ENCODE data around the gene R3HDM2. TPM values are rescaled to one million over a fixed set of nuclear protein-coding genes. Genes with fewer than 3 reads are reported as not detected.

R3HDM2 gene
- total RNA-seq, 1 donor from 2014 or later = 19.2 TPM

DNA sequence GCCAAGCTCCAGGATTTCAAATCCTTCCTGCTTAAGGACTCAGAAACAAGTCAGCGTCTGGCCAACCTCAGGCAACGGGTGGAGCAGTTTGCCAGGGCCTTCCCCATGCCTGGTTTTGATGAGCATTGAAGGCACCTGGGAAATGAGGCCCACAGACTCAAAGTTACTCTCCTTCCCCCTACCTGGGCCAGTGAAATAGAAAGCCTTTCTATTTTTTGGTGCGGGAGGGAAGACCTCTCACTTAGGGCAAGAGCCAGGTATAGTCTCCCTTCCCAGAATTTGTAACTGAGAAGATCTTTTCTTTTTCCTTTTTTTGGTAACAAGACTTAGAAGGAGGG, 196.6 kb downstream of the R3HDM2 start:
- Mint-ChIP-seq H3K27ac (ENCODE audit: unreplicated experiment) (peak overlapping the region; percentile 77), H3K27me3 (ENCODE audit: low read depth, unreplicated experiment) (peaks cover 6% of the 10 kb centered on the region), H3K4me3 (ENCODE audit: unreplicated experiment) (peak overlapping the region; percentile 77), H3K4me1 (ENCODE audit: low read depth, unreplicated experiment) (peaks cover 45% of the 10 kb centered on the region), H3K9me3 (ENCODE audit: unreplicated experiment) (no peaks in the 10 kb centered on the region), H3K36me3 (ENCODE audit: low read depth, unreplicated experiment) (peaks cover 38% of the 10 kb centered on the region)
- Histone ChIP-seq H4K20me1 (ENCODE audit: insufficient read depth, low read length) (peaks cover 68% of the 10 kb centered on the region), H3K79me2 (ENCODE audit: insufficient read depth, low read length) (peaks cover 38% of the 10 kb centered on the region), H3K9ac (ENCODE audit: low read length) (peak overlapping the region; percentile 10), H2AFZ (ENCODE audit: low read depth, low read length) (no peak overlapping the region), H3K9me3 (ENCODE audit: insufficient read depth, low read depth, low read length) (no peaks in the 10 kb centered on the region), H3K4me3 (ENCODE audit: insufficient read depth, low read depth, low read length) (no peak overlapping the region), H3K27ac (ENCODE audit: low read depth, low read length) (no peak overlapping the region), H3K36me3 (ENCODE audit: insufficient read depth, low read length) (peaks cover 23% of the 10 kb centered on the region), H3K4me2 (ENCODE audit: low read length) (no peak overlapping the region), H3K4me1 (ENCODE audit: insufficient read depth, low read length) (peaks cover 26% of the 10 kb centered on the region), H3K27me3 (ENCODE audit: insufficient read depth, low read length) (peaks cover 11% of the 10 kb centered on the region)
- DNase-seq (ENCODE audit: low read depth) (no peak), FAIRE-seq (no peak)
- no peak for TF ChIP-seq EZH2 (IDR thresholded peaks at IDR 0.05; ENCODE audit: insufficient read depth, low read length)

DNA sequence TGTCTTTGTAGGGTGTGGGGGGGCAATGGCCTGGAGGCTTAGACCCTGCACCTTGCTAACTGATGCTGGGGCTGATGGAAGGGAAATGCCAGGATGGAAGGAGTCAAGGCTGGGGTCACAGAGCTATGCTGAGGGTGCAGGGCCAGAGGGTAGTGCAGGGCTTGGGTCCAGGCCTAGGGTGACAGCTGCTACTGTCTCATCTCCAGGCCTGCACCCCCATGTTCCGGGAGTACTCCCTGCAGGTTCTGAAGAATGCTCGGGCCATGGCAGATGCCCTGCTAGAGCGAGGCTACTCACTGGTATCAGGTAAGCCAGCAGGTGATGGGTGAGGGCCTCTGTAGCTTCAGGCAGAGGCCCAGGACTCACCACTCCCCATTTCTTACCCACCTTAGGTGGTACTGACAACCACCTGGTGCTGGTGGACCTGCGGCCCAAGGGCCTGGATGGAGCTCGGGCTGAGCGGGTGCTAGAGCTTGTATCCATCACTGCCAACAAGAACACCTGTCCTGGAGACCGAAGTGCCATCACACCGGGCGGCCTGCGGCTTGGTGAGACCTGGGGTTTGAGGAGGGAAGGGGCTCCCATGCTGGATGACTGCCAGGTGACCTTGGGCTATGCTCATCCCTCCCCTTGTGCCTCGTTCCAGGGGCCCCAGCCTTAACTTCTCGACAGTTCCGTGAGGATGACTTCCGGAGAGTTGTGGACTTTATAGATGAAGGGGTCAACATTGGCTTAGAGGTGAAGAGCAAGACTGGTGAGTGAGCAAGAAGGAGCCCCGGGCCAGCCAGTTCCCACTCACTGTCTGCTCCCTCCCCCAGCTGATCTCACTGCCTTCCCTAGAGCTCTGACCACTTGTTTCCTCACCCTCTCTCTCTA, 197.2 kb downstream of the R3HDM2 start:
- no peak for FAIRE-seq
- no peak overlapping the region for H2AFZ ChIP-seq (ENCODE audit: low read depth, low read length)
- peaks cover 38% of the 10 kb centered on the region for H3K36me3 Mint-ChIP-seq (ENCODE audit: low read depth, unreplicated experiment)
- no peaks in the 10 kb centered on the region for H3K9me3 Mint-ChIP-seq (ENCODE audit: unreplicated experiment)
- TF ChIP-seq CTCF (IDR thresholded peaks at IDR 0.05; ENCODE audit: insufficient read depth, low read depth, low read length) (no peak), EZH2 (IDR thresholded peaks at IDR 0.05; ENCODE audit: insufficient read depth, low read length) (no peak)
- no peak overlapping the region for H3K4me2 ChIP-seq (ENCODE audit: low read length)
- no peak overlapping the region for H3K4me3 ChIP-seq (ENCODE audit: insufficient read depth, low read depth, low read length)
- peaks cover 68% of the 10 kb centered on the region for H4K20me1 ChIP-seq (ENCODE audit: insufficient read depth, low read length)
- H3K27me3 Mint-ChIP-seq (ENCODE audit: low read depth, unreplicated experiment) = peaks cover 6% of the 10 kb centered on the region
- H3K9ac ChIP-seq (ENCODE audit: low read length) = no peak overlapping the region
- peaks cover 23% of the 10 kb centered on the region for H3K36me3 ChIP-seq (ENCODE audit: insufficient read depth, low read length)
- no peak for DNase-seq (ENCODE audit: low read depth)
- H3K79me2 ChIP-seq (ENCODE audit: insufficient read depth, low read length) = peaks cover 38% of the 10 kb centered on the region
- H3K27me3 ChIP-seq (ENCODE audit: insufficient read depth, low read length) = peaks cover 10% of the 10 kb centered on the region
- H3K27ac ChIP-seq (ENCODE audit: low read depth, low read length) = no peak overlapping the region
- H3K9me3 ChIP-seq (ENCODE audit: insufficient read depth, low read depth, low read length) = no peaks in the 10 kb centered on the region
- H3K4me1 ChIP-seq (ENCODE audit: insufficient read depth, low read length) = peaks cover 31% of the 10 kb centered on the region
- H3K27ac Mint-ChIP-seq (ENCODE audit: unreplicated experiment) = peak overlapping the region; percentile 77
- H3K4me1 Mint-ChIP-seq (ENCODE audit: low read depth, unreplicated experiment) = peaks cover 46% of the 10 kb centered on the region
- peak overlapping the region; percentile 77 for H3K4me3 Mint-ChIP-seq (ENCODE audit: unreplicated experiment)

DNA sequence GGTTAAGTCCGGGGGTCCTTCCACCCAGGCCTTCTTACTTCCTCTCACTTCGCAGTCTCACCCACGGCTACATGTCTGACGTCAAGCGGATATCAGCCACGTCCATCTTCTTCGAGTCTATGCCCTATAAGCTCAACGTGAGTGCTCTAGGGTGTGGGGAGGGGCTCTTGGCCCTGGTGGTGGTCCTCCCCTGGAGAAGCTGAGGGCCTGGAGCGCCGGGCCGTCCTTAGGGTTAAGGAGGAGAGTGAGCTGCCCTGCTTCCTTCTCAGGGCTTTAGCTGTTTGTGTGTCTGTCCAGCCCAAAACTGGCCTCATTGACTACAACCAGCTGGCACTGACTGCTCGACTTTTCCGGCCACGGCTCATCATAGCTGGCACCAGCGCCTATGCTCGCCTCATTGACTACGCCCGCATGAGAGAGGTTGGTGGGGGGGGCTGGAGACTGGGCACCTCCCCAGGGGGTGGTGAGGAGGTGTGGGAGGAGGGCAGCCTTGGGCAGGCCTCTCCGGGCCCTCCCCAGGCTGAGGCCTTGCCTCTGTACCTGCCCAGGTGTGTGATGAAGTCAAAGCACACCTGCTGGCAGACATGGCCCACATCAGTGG, 198.6 kb downstream of the R3HDM2 start:
- Histone ChIP-seq H3K4me1 (ENCODE audit: insufficient read depth, low read length) (peaks cover 31% of the 10 kb centered on the region), H4K20me1 (ENCODE audit: insufficient read depth, low read length) (peaks cover 62% of the 10 kb centered on the region), H3K9ac (ENCODE audit: low read length) (no peak overlapping the region), H3K36me3 (ENCODE audit: insufficient read depth, low read length) (peaks cover 23% of the 10 kb centered on the region), H3K4me2 (ENCODE audit: low read length) (peak overlapping the region; percentile 100), H3K79me2 (ENCODE audit: insufficient read depth, low read length) (peaks cover 38% of the 10 kb centered on the region), H3K4me3 (ENCODE audit: insufficient read depth, low read depth, low read length) (no peak overlapping the region), H3K27ac (ENCODE audit: low read depth, low read length) (no peak overlapping the region), H2AFZ (ENCODE audit: low read depth, low read length) (no peak overlapping the region), H3K9me3 (ENCODE audit: insufficient read depth, low read depth, low read length) (no peaks in the 10 kb centered on the region), H3K27me3 (ENCODE audit: insufficient read depth, low read length) (peaks cover 13% of the 10 kb centered on the region)
- Mint-ChIP-seq H3K27ac (ENCODE audit: unreplicated experiment) (no peak overlapping the region), H3K36me3 (ENCODE audit: low read depth, unreplicated experiment) (peaks cover 38% of the 10 kb centered on the region), H3K4me3 (ENCODE audit: unreplicated experiment) (peak overlapping the region; percentile 91), H3K27me3 (ENCODE audit: low read depth, unreplicated experiment) (peaks cover 7% of the 10 kb centered on the region), H3K9me3 (ENCODE audit: unreplicated experiment) (no peaks in the 10 kb centered on the region), H3K4me1 (ENCODE audit: low read depth, unreplicated experiment) (peaks cover 48% of the 10 kb centered on the region)
- TF ChIP-seq CTCF (IDR thresholded peaks at IDR 0.05; ENCODE audit: insufficient read depth, low read depth, low read length) (no peak), EZH2 (IDR thresholded peaks at IDR 0.05; ENCODE audit: insufficient read depth, low read length) (no peak)
- no peak for DNase-seq (ENCODE audit: low read depth)
- FAIRE-seq = no peak

All from astrocyte (in vitro differentiated cells and primary cell).